A204.1 (cell line): ENCODE data around the gene SLC8A1.
"Not testable (repeated sequence)": the region's sequence is repeated elsewhere in the genome, so short reads cannot be mapped to it uniquely, and the experiment has no call there.

Experiments
- FAIRE-seq: peaks from 2 replicates; lab custom pipeline; 2012; peaks lifted over from hg19 to GRCh38; lab: Jason Lieb, UNC

SLC8A1 gene

GRCh38 chr2:40103163-40103562, 348.7 kb downstream of the SLC8A1 start:
- FAIRE-seq, result no peak

GRCh38 chr2:40102447-40102846, 349.4 kb downstream of the SLC8A1 start:
- FAIRE-seq, result no peak

- FAIRE-seq, result no peak
Measured at GRCh38 chr2:40101131-40101575, 350.7 kb downstream of the SLC8A1 start.

- no peak for FAIRE-seq
Measured at GRCh38 chr2:40100676-40101075, 351.2 kb downstream of the SLC8A1 start.

- FAIRE-seq, result no peak
Measured at GRCh38 chr2:40098786-40099470, 353.0 kb downstream of the SLC8A1 start.

- FAIRE-seq, result no peak
Measured at GRCh38 chr2:40097691-40098385, 354.1 kb downstream of the SLC8A1 start.

GRCh38 chr2:40096360-40096759, 355.5 kb downstream of the SLC8A1 start:
- no peak for FAIRE-seq

GRCh38 chr2:40095000-40095399, 356.9 kb downstream of the SLC8A1 start:
- FAIRE-seq, result no peak

- no peak for FAIRE-seq
Measured at GRCh38 chr2:40094451-40094850, 357.4 kb downstream of the SLC8A1 start.

- no peak for FAIRE-seq
Measured at GRCh38 chr2:40093021-40093675, 358.7 kb downstream of the SLC8A1 start.

GRCh38 chr2:40090044-40090443, 361.8 kb downstream of the SLC8A1 start:
- FAIRE-seq, result no peak

GRCh38 chr2:40087927-40088326, 364.0 kb downstream of the SLC8A1 start:
- no peak for FAIRE-seq

- FAIRE-seq, result no peak
Measured at GRCh38 chr2:40087434-40087833, 364.5 kb downstream of the SLC8A1 start.

GRCh38 chr2:40085786-40086185, 366.1 kb downstream of the SLC8A1 start:
- FAIRE-seq, result no peak

- FAIRE-seq, result not testable (repeated sequence)
Measured at GRCh38 chr2:40073336-40073735, 378.6 kb downstream of the SLC8A1 start.

GRCh38 chr2:40072442-40073232, 379.3 kb downstream of the SLC8A1 start:
- FAIRE-seq, result no peak

- no peak for FAIRE-seq
Measured at GRCh38 chr2:40062381-40062780, 389.5 kb downstream of the SLC8A1 start.

GRCh38 chr2:40049781-40050180, 402.1 kb downstream of the SLC8A1 start:
- FAIRE-seq, result no peak

- no peak for FAIRE-seq
Measured at GRCh38 chr2:40048506-40048905, 403.4 kb downstream of the SLC8A1 start.

GRCh38 chr2:40047406-40047805, 404.5 kb downstream of the SLC8A1 start:
- FAIRE-seq, result no peak
